ENCODE data around the gene TECPR2.
"Not testable (repeated sequence)": the region's sequence is repeated elsewhere in the genome, so short reads cannot be mapped to it uniquely, and the experiment has no call there.

The TECPR2 gene

GRCh38 chr14:102537981-102538601 is 175.3 kb downstream of the TECPR2 start:
- no peak for DNase-seq

- no peak for DNase-seq
Measured at GRCh38 chr14:102538602-102539543, 176.1 kb downstream of the TECPR2 start.

GRCh38 chr14:102539544-102540314 is 177.0 kb downstream of the TECPR2 start:
- no peak for DNase-seq

GRCh38 chr14:102540315-102541028 is 177.7 kb downstream of the TECPR2 start:
- DNase-seq = no peak

GRCh38 chr14:102541029-102541491 is 178.3 kb downstream of the TECPR2 start:
- DNase-seq = not testable (repeated sequence)

- no peak for DNase-seq
Measured at GRCh38 chr14:102541771-102542170, 179.0 kb downstream of the TECPR2 start.

- DNase-seq = no peak
Measured at GRCh38 chr14:102544046-102544746, 181.5 kb downstream of the TECPR2 start.

GRCh38 chr14:102544747-102545460 is 182.2 kb downstream of the TECPR2 start:
- no peak for DNase-seq

- no peak for DNase-seq
Measured at GRCh38 chr14:102545461-102546265, 182.9 kb downstream of the TECPR2 start.

GRCh38 chr14:102548616-102549240 is 186.0 kb downstream of the TECPR2 start:
- DNase-seq = no peak

GRCh38 chr14:102550927-102551401 is 188.2 kb downstream of the TECPR2 start:
- DNase-seq = not testable (repeated sequence)

Data from activated CD4-positive, alpha-beta T cell treated with anti-CD3 and anti-CD28 coated beads, Interleukin-2, amount 50 U/mL, for 16 hours (primary cell).